Thoracic aorta (tissue), 2 donors: Measurements from ENCODE around the gene SWAP70. TPM values are rescaled to one million over a fixed set of nuclear protein-coding genes. Genes with fewer than 3 reads are reported as not detected.

Source experiments
- ATAC-seq: fragments of 150-250 bp; one replicate; pipeline ENCODE4 v1.8.0; 2017; ENCODE audit warnings: low read depth; ENCODE audit not compliant: insufficient number of reproducible peaks, low FRiP score
- DNase-seq: peaks from one replicate; pipeline ENCODE4 v3.0.0-alpha.2; 2020; ENCODE audit warnings: low spot score
- H3K27ac ChIP-seq, 2 donors: fragments of 200-600 bp; sonication (generic); 1 replicate in 1 of 2; 2 replicates in 1 of 2; pipeline ENCODE4 v1.5.1; 2016; ENCODE audit warnings: mild to moderate bottlenecking in 2 of 2, moderate library complexity in 2 of 2
- H3K27me3 ChIP-seq: fragments of 200-600 bp; sonication (generic); replicated peaks from 2 replicates; pipeline ENCODE4 v1.6.0; 2016; ENCODE audit warnings: mild to moderate bottlenecking; ENCODE audit not compliant: insufficient read depth
- H3K36me3 ChIP-seq: fragments of 200-600 bp; sonication (generic); one replicate; pipeline ENCODE4 v1.5.1; 2016
- H3K4me1 ChIP-seq, 2 donors: fragments of 200-600 bp; sonication (generic); 1 replicate in 1 of 2; 2 replicates in 1 of 2; pipeline versions ENCODE4 v1.5.1 to v1.6.0; 2016; ENCODE audit warnings: low read depth in 2 of 2, mild to moderate bottlenecking in 1 of 2; ENCODE audit not compliant: control insufficient read depth in 1 of 2
- H3K4me3 ChIP-seq: fragments of 200-600 bp; sonication (generic); 2 replicates; pipeline ENCODE4 v1.5.1; 2016; ENCODE audit warnings: mild to moderate bottlenecking
- H3K9me3 ChIP-seq: fragments of 200-600 bp; sonication (generic); 2 replicates; pipeline ENCODE4 v1.5.1; 2016
- CTCF ChIP-seq: fragments of 200-600 bp; sonication (generic); IDR thresholded peaks from one replicate; pipeline ENCODE4 v1.5.1; 2019; ENCODE audit warnings: antibody characterized with exemption
- total RNA-seq, 2 donors: library from RNA; depleted of rRNA; stranded (reverse); fragments of >200 nt; gene quantifications; one replicate each; pipeline versions ENCODE4 v1.1.0 to v1.2.3, GENCODE V29; 2016

The SWAP70 gene
- total RNA-seq, 2 donors from 2014 or later, result 33.4 to 64.6 TPM

- H3K4me1 ChIP-seq, result peaks cover 0 to 12% of the 10 kb centered on the region in 2 donors
- no peak overlapping the region for H3K27ac ChIP-seq
- no peak for TF ChIP-seq CTCF
- H3K36me3 ChIP-seq, result peaks cover 18% of the 10 kb centered on the region
- no peak overlapping the region for H3K4me3 ChIP-seq
- no peaks in the 10 kb centered on the region for H3K27me3 ChIP-seq
- DNase-seq (no peak), ATAC-seq (no peak)
- H3K9me3 ChIP-seq, result no peaks in the 10 kb centered on the region
Observed at GRCh38 chr11:9753021-9753420, 89.1 kb downstream of the SWAP70 start.

GRCh38 chr11:9754010-9754471 lies 90.2 kb downstream of the SWAP70 start:
- DNase-seq (no peak), ATAC-seq (no peak)
- H3K27me3 ChIP-seq, result no peaks in the 10 kb centered on the region
- H3K27ac ChIP-seq, result no peak overlapping the region
- H3K4me1 ChIP-seq, result peaks cover 0 to 11% of the 10 kb centered on the region in 2 donors
- H3K4me3 ChIP-seq, result no peak overlapping the region
- TF ChIP-seq CTCF, result no peak
- H3K36me3 ChIP-seq, result peaks cover 18% of the 10 kb centered on the region
- no peaks in the 10 kb centered on the region for H3K9me3 ChIP-seq

- Histone ChIP-seq H3K27ac (no peak overlapping the region), H3K9me3 (no peaks in the 10 kb centered on the region), H3K4me1 (peaks cover 9 to 27% of the 10 kb centered on the region in 2 donors), H3K4me3 (no peak overlapping the region), H3K36me3 (peaks cover 7% of the 10 kb centered on the region), H3K27me3 (no peaks in the 10 kb centered on the region)
- no peak for ATAC-seq
- no peak for TF ChIP-seq CTCF
- no peak for DNase-seq
Observed at GRCh38 chr11:9755561-9756185, 91.8 kb downstream of the SWAP70 start.

- no peak for TF ChIP-seq CTCF
- Histone ChIP-seq H3K36me3 (no peaks in the 10 kb centered on the region), H3K27ac (no peak overlapping the region), H3K27me3 (no peaks in the 10 kb centered on the region), H3K4me3 (no peak overlapping the region), H3K4me1 (peaks cover 11 to 29% of the 10 kb centered on the region in 2 donors), H3K9me3 (no peaks in the 10 kb centered on the region)
- no peak for ATAC-seq
- no peak for DNase-seq
Observed at GRCh38 chr11:9756461-9756860, 92.6 kb downstream of the SWAP70 start.

GRCh38 chr11:9756878-9757277 lies 93.0 kb downstream of the SWAP70 start:
- Histone ChIP-seq H3K4me3 (no peak overlapping the region), H3K4me1 (peaks cover 11 to 29% of the 10 kb centered on the region in 2 donors), H3K27ac (no peak overlapping the region), H3K36me3 (no peaks in the 10 kb centered on the region), H3K9me3 (no peaks in the 10 kb centered on the region), H3K27me3 (no peaks in the 10 kb centered on the region)
- no peak for ATAC-seq
- DNase-seq, result no peak
- TF ChIP-seq CTCF, result no peak
